Tibial nerve (tissue), 4 donors: ENCODE results near the gene CCDC112.

Source experiments
- EP300 ChIP-seq, 2 donors: sonication (generic); formaldehyde crosslinking; IDR thresholded peaks; one replicate each; pipeline ENCODE4 v1.6.1; 2017; ENCODE audit warnings: antibody characterized with exemption in 2 of 2, mild to moderate bottlenecking in 1 of 2
- POLR2A ChIP-seq, 2 donors: fragments of 450-650 bp; IDR thresholded peaks; one replicate each; pipeline ENCODE4 v1.6.1; 2017; ENCODE audit warnings: antibody characterized with exemption in 2 of 2, mild to moderate bottlenecking in 2 of 2, moderate library complexity in 2 of 2
- TF ChIP-seq, protein P1 (sequence below), 5 experiments: fragments of 200-600 bp in 3 of 5; fragments of 450-650 bp in 2 of 5; sonication (generic) in 3 of 5; IDR thresholded peaks; one replicate each; pipeline ENCODE4 v1.5.1; 2016 to 2019; ENCODE audit warnings: antibody characterized with exemption in 5 of 5, mild to moderate bottlenecking in 3 of 5, moderate library complexity in 2 of 5

DNA sequence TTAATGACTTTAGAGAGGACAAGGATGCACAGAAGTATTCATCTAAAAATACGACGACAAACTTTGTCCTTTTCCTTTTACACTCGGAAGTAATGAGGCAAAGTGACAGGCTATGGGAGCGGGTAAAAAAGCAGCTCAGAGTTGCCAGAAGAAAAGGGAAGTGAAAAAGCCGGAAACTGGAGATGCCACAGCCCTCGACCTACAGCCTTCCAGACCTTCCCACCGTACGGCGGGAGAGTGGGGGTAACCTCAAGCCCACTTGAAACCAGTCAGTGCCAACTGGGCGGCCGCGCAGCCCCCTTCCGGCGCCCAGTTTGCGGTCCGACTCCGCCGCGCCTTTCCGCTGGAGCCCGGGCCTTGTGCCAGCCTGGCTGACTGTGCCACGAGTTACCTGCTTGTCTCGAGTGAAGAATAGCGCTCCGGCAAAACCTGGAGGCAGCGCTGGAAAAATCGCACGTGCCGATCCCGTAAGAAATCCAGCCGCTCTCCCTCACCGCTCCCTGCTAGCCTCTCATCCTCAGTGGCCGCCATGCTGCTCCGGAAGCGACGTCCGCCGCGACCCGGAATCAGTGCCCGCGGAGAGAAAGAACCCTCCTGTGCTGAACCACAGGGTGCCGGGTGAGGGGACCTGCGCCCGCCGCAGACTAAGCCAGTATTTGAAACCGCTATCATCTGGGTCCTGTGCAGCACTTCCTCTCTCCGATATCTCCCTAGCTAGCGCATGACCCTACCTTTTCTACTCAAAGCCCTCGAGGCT lies 34.0 kb downstream of the CCDC112 start, which contains the start of gene PGGT1B:
- TF ChIP-seq, protein P1, sequence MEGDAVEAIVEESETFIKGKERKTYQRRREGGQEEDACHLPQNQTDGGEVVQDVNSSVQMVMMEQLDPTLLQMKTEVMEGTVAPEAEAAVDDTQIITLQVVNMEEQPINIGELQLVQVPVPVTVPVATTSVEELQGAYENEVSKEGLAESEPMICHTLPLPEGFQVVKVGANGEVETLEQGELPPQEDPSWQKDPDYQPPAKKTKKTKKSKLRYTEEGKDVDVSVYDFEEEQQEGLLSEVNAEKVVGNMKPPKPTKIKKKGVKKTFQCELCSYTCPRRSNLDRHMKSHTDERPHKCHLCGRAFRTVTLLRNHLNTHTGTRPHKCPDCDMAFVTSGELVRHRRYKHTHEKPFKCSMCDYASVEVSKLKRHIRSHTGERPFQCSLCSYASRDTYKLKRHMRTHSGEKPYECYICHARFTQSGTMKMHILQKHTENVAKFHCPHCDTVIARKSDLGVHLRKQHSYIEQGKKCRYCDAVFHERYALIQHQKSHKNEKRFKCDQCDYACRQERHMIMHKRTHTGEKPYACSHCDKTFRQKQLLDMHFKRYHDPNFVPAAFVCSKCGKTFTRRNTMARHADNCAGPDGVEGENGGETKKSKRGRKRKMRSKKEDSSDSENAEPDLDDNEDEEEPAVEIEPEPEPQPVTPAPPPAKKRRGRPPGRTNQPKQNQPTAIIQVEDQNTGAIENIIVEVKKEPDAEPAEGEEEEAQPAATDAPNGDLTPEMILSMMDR (IDR thresholded peaks at IDR 0.05) = no peak
- TF ChIP-seq POLR2A (IDR thresholded peaks at IDR 0.05) (peak in 1 of 2 donors; percentile 29), EP300 (IDR thresholded peaks at IDR 0.05) (peak in 1 of 2 donors; percentile 68)
